GM21515 (cell line): ENCODE data around the gene NKAIN4.
"Not testable (repeated sequence)": the region's sequence is repeated elsewhere in the genome, so short reads cannot be mapped to it uniquely, and the experiment has no call there.

Experiments used
- ATAC-seq: cut with Tn5 transposase; IDR thresholded peaks from one replicate; pipeline ENCODE4 v1.9.1; 2021; ENCODE audit not compliant: unreplicated experiment

Gene NKAIN4

GRCh38 chr20:63258781-63259180 lies 4.5 kb upstream of the NKAIN4 start:
- no peak for ATAC-seq

DNA sequence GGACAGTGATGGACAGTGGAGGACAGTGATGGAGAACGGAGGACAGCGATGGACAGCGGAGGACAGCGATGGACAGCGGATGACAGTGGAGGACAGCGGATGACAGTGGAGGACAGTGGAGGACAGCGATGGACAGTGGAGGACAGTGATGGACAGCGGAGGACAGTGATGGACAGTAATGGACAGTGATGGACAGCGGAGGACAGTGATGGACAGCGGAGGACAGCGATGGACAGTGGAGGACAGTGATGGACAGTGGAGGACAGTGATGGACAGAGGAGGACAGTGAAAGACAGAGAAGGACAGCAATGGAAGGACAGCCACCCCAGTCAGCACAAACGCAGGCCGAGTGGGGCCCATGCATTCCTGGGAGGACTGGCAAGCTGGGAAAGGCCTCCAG lies 3.4 kb upstream of the NKAIN4 start:
- ATAC-seq: no peak

GRCh38 chr20:63256954-63257353 lies 2.7 kb upstream of the NKAIN4 start:
- ATAC-seq: no peak

GRCh38 chr20:63255931-63256704 lies 1.9 kb upstream of the NKAIN4 start:
- ATAC-seq: no peak

DNA sequence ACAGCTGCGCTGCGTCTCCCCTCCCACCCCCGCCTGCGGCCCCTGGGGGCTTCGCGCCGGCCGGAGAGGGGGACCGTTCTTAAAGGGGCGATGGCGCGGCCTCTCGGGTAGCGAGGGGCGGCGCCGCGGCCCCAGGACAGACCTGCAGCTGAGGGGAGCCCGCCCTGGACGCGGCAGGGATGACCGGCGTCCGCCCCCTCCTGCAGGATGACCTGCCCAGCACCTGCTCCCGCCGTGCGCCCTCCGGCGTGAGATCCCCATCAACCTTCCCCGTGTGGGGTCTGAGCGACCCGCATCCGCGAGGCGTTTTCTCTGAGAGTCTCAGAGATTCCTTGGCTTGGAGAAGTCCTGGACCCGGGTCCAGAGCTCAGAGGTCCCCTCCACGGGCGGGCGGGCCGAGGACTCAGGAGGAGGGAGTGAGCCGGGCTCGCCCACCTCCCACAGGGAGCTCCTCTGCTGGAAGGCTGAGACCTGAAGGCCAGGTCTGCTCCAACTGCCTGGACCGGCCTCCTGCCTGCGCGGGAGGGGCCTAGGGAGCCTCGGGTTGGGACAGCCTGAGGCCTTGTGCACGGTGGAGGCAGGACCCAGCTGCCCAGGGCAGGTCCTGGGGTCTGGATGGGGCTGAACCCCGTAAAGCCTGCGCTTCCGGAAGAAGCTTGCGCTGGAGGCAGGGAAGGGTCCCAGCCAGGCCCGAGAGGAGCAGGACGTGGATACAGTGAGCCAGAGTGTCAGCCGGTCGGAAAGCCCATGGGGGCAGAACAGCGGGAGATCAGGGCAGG lies 532 bp upstream of the NKAIN4 start:
- no peak for ATAC-seq

- no peak for ATAC-seq
These were observed 628 bp downstream of the NKAIN4 start for GRCh38 chr20:63253438-63254231.

GRCh38 chr20:63253065-63253437 lies 1.2 kb downstream of the NKAIN4 start:
- no peak for ATAC-seq

DNA sequence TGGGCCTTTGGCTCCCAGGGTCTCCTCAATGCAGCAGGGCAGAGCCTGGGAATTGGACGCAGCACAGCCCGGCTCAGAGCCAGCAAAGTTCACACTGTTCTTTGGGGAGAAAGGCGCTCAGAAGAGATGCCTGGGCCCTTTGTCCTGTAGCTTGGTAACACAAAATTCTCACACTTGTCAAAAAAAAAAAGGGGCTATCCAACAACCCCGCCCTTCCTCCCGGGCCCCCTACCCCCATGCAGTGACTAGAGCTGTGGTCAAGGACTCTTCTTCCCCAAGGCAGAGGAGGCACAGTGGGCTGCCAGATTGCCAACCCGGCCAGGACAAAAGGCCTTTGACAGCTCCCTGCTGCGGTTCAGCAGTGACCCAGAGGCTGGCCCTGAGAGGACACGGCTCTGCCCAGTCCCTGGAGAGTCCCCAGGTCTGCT lies 2.0 kb downstream of the NKAIN4 start:
- ATAC-seq: no peak

DNA sequence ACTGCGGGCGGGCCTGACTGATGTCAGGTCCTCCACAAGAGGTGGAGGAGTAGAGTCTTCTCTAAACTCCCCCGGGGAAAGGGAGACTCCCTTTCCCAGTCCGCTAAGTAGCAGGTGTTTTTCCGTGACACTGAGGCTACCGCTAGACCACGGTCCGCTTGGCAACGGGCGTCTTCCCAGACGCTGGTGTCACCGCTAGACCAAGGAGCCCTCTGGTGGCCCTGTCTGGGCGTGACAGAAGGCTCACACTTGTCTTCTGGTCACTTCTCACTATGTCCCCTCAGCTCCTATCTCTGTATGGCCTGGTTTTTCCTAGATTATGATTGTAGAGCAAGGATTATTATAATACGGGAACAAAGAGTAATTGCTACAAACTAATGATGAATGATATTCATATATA lies 2.9 kb downstream of the NKAIN4 start:
- not testable (repeated sequence) for ATAC-seq

- no peak for ATAC-seq
These were observed 4.4 kb downstream of the NKAIN4 start for GRCh38 chr20:63249891-63250290.

DNA sequence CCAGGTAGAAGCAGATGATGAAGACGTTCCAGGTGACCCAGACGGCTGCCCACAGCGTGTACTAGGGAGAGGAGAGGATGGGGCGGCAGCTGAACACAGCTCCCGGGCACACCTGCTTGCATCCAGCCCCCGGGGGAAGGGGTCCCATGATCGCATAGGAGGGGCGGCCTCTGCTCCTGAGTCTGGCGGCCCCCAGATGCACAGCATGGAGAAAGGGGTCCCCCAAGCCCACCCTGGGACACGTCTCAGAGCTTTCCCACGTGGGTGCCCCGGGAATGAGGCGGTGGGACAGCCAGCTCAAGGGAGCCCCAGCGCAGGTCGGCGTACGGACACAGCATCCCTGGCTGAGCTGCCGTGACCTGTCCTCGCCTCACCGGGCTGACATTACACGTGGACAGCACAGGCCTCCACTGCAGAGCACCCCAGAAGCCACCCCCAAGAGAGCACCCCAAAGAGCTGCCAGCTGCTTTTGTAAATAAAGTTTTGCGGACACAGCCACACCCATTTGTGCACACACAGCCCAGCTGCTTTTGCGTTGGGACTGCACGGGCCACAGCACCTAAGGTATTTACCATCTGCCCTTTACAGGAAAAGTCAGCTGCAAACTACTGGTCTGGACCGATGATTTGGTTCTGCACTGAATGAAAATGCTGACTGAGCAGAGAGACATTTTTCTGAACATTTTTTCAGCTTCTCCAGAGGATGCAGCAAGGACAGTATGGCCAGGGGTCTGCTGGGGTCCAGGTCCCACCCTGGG lies 5.2 kb downstream of the NKAIN4 start:
- no peak for ATAC-seq

DNA sequence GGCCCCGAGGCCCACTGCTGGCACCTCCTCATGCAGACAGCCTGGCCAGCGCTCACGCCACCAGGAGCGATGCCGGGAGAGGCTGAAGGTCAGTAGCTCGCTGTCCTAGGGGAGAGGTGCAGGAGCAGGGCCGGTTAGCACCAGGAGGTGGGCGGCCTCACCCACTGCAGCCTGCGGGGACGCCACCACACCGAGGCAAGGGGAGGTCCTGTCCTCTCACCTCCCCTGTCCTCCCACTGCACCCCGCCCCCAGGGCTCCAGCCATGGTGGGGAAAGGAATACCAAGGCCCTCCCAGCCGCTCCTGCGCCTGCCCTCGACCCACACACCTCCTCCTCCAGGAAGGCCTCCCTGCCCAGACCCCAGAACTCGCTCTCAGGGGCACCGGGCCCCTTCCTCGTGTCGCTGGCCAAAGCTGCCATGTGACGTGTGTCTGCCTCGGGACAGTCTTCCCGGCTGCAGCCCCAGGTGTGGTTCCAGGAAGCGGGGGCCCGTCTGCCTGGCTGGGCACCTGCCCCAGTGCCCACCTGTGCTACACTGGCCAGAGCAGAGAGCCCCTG lies 6.5 kb downstream of the NKAIN4 start:
- ATAC-seq: no peak

- ATAC-seq: no peak
These were observed 7.6 kb downstream of the NKAIN4 start for GRCh38 chr20:63246490-63247288.

GRCh38 chr20:63244468-63244867 lies 9.8 kb downstream of the NKAIN4 start:
- no peak for ATAC-seq

DNA sequence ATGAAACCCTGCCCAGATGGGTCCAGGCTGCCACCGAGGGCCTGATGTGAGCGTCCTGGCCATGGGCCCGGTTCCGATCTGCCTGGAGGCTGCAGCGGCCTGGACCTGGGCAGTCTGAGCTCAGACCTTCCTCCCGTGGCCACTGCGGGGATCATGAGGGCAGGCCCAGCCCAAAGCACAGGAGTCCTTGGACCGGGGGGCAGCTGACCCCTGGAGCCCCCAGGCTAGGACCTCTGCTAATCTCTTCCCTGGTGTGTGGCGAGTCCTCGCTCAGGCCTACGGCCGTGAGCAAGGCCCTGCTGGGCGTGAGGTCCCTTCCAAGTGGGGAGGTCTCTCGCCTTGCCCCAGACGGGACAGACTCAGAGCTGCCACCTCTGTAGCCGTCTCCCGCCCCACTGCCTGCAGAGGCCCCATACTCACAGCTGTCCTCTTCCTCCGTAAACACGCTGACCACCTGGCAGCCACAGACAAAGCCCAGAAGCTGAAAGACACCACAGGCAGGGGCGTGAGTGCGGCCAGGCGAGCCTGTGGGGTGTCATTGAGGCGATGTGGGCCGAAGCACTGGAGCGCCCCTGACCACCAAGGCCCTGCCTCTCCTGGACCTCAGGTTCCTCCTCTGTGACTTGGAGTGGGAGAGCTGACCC lies 10.5 kb downstream of the NKAIN4 start:
- ATAC-seq: no peak

- ATAC-seq: no peak
These were observed 11.5 kb downstream of the NKAIN4 start for GRCh38 chr20:63242736-63243135.

GRCh38 chr20:63241272-63241671 lies 13.0 kb downstream of the NKAIN4 start:
- ATAC-seq: no peak

DNA sequence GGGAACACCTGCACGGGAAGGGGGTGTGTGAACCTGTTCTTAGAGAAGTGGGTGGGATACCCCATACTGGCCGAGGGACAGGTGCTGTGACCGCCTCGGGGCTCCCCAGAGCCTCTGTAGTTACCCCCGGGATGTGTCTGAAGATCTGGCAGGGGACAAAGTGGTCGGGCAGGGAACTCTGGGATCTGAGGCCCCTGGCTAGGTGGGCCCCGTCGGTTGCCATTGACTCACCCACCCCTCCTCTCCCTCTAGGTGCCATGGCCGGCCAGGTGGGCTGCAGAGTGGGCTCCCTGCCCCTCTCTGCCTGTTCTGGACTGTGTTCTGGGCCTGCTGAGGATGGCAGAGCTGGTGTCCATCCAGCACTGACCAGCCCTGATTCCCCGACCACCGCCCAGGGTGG lies 14.3 kb downstream of the NKAIN4 start:
- no peak for ATAC-seq

DNA sequence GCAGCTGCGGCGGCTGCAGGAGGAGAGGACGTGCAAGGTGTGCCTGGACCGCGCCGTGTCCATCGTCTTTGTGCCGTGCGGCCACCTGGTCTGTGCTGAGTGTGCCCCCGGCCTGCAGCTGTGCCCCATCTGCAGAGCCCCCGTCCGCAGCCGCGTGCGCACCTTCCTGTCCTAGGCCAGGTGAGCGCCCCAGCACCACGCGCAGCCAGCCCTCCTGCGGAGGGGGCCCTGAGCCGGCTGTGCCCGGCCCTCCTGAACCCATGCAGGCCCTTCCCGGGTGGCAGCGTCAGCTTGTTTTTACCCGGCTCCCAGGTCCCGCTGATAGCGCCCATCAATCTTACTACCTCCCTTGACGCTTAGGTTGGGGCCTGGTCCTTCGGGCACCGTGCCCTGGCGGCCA lies 14.8 kb downstream of the NKAIN4 start:
- ATAC-seq: no peak
